ENCODE measurements around the gene LARP1.

DNA sequence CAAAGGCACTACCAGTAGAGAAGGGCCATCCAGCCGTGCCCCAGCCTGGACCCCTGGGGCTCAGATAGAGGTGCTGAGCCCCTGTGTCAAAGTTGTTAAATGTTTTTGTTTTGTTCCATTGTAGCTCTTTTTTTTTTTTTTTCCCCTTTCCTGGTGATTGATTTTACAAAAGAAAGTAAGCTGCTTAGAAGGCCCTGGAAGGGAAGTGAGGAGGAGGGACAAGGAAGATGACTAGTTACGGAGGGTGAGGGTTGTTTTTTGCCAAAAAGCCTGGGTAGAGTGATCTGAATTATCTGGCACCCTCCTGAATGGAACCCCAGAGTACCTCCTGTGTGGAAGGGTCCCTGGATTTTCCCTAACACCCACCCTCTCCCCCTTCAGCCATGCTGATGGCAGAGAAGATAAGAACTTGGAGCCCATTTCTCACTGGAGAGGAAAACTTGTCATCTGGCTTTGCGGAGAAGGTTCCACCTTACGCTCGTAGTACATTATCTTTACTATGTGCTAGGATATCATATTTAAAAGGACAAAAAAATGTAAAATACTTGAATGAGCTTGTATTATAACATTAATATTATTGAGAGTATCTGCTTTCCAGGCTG lies 61.8 kb downstream of the LARP1 start:
- no peak for TF ChIP-seq CTCF (IDR thresholded peaks at IDR 0.05)
- no peak for TF ChIP-seq POLR2A (IDR thresholded peaks at IDR 0.05)
